Duodenal mucosa (tissue), 2 donors: ENCODE data around the gene FHAD1.
A peak's percentile ranks its signal among the peaks of the same experiment; 100 is the strongest.

ENCODE experiments used
- H3K27ac ChIP-seq: one replicate; pipeline ENCODE4 v1.7.0; 2013; ENCODE audit warnings: low read depth, low read length
- H3K27me3 ChIP-seq, 2 donors: one replicate each; pipeline ENCODE4 v1.7.0; 2013; ENCODE audit warnings: low read length in 2 of 2, control low read depth in 1 of 2; ENCODE audit not compliant: insufficient read depth in 2 of 2, control insufficient read depth in 1 of 2
- H3K36me3 ChIP-seq, 2 donors: one replicate each; pipeline ENCODE4 v1.7.0; 2013; ENCODE audit warnings: low read length in 2 of 2, control low read depth in 1 of 2; ENCODE audit not compliant: insufficient read depth in 2 of 2, control insufficient read depth in 1 of 2
- H3K4me1 ChIP-seq, 2 donors: one replicate each; pipeline ENCODE4 v1.7.0; 2013; ENCODE audit warnings: low read length in 2 of 2, control low read depth in 1 of 2; ENCODE audit not compliant: insufficient read depth in 2 of 2, control insufficient read depth in 1 of 2
- H3K4me3 ChIP-seq, 2 donors: one replicate each; pipeline ENCODE4 v1.7.0; 2013; ENCODE audit warnings: low read length in 2 of 2, low read depth in 1 of 2
- H3K9ac ChIP-seq, 2 donors: one replicate each; pipeline ENCODE4 v1.7.0; 2013; ENCODE audit warnings: low read length in 2 of 2, low read depth in 1 of 2
- H3K9me3 ChIP-seq, 2 donors: one replicate each; pipeline ENCODE4 v1.7.0; 2013; ENCODE audit warnings: low read length in 2 of 2, control low read depth in 1 of 2; ENCODE audit not compliant: control insufficient read depth in 1 of 2

Gene FHAD1

GRCh38 chr1:15207031-15207828 lies 39.8 kb upstream of the FHAD1 start:
- no peak overlapping the region for H3K9ac ChIP-seq
- peaks cover 24 to 31% of the 10 kb centered on the region in 2 donors for H3K4me1 ChIP-seq

GRCh38 chr1:15207829-15208429 lies 39.1 kb upstream of the FHAD1 start:
- no peaks in the 10 kb centered on the region for H3K27me3 ChIP-seq
- H3K4me3 ChIP-seq: no peak overlapping the region
- H3K36me3 ChIP-seq: peaks cover 0 to 5% of the 10 kb centered on the region in 2 donors
- H3K9ac ChIP-seq: no peak overlapping the region
- H3K4me1 ChIP-seq: peaks cover 24 to 31% of the 10 kb centered on the region in 2 donors
- H3K27ac ChIP-seq: no peak overlapping the region
- no peaks in the 10 kb centered on the region for H3K9me3 ChIP-seq

More at GRCh38 chr1:15207031-15207828, 39.8 kb upstream of the FHAD1 start:
- Histone ChIP-seq H3K4me3 (no peak overlapping the region), H3K27ac (peak overlapping the region; percentile 26), H3K9me3 (no peaks in the 10 kb centered on the region), H3K27me3 (no peaks in the 10 kb centered on the region), H3K36me3 (peaks cover 0 to 5% of the 10 kb centered on the region in 2 donors)

- peaks cover 23 to 32% of the 10 kb centered on the region in 2 donors for H3K4me1 ChIP-seq
- H3K9ac ChIP-seq: no peak overlapping the region
- no peaks in the 10 kb centered on the region for H3K9me3 ChIP-seq
- H3K27me3 ChIP-seq: no peaks in the 10 kb centered on the region
- H3K36me3 ChIP-seq: peaks cover 0 to 14% of the 10 kb centered on the region in 2 donors
- H3K4me3 ChIP-seq: no peak overlapping the region
- no peak overlapping the region for H3K27ac ChIP-seq
Observed at GRCh38 chr1:15210651-15211375, 36.2 kb upstream of the FHAD1 start.

GRCh38 chr1:15211424-15211823 lies 35.6 kb upstream of the FHAD1 start:
- H3K4me1 ChIP-seq: peaks cover 17 to 28% of the 10 kb centered on the region in 2 donors
- no peaks in the 10 kb centered on the region for H3K9me3 ChIP-seq
- peaks cover 0 to 14% of the 10 kb centered on the region in 2 donors for H3K36me3 ChIP-seq
- no peak overlapping the region for H3K9ac ChIP-seq
- no peaks in the 10 kb centered on the region for H3K27me3 ChIP-seq
- no peak overlapping the region for H3K27ac ChIP-seq
- no peak overlapping the region for H3K4me3 ChIP-seq

GRCh38 chr1:15212216-15212953 lies 34.6 kb upstream of the FHAD1 start:
- Histone ChIP-seq H3K27ac (peak overlapping the region; percentile 43), H3K9me3 (no peaks in the 10 kb centered on the region), H3K36me3 (peaks cover 0 to 14% of the 10 kb centered on the region in 2 donors), H3K4me1 (peaks cover 9 to 19% of the 10 kb centered on the region in 2 donors), H3K4me3 (no peak overlapping the region), H3K27me3 (no peaks in the 10 kb centered on the region), H3K9ac (no peak overlapping the region)

- no peaks in the 10 kb centered on the region for H3K9me3 ChIP-seq
- H3K27ac ChIP-seq: peak overlapping the region; percentile 43
- H3K4me1 ChIP-seq: peaks cover 6 to 13% of the 10 kb centered on the region in 2 donors
- peaks cover 0 to 14% of the 10 kb centered on the region in 2 donors for H3K36me3 ChIP-seq
- no peak overlapping the region for H3K4me3 ChIP-seq
- H3K27me3 ChIP-seq: no peaks in the 10 kb centered on the region
- no peak overlapping the region for H3K9ac ChIP-seq
Observed at GRCh38 chr1:15212954-15213291, 34.1 kb upstream of the FHAD1 start.

GRCh38 chr1:15213341-15213821 lies 33.6 kb upstream of the FHAD1 start:
- Histone ChIP-seq H3K9ac (no peak overlapping the region), H3K4me1 (peaks cover 6 to 14% of the 10 kb centered on the region in 2 donors), H3K4me3 (no peak overlapping the region), H3K9me3 (no peaks in the 10 kb centered on the region), H3K27ac (no peak overlapping the region), H3K36me3 (peaks cover 0 to 14% of the 10 kb centered on the region in 2 donors), H3K27me3 (no peaks in the 10 kb centered on the region)

GRCh38 chr1:15214527-15214926 lies 32.5 kb upstream of the FHAD1 start:
- Histone ChIP-seq H3K9me3 (no peaks in the 10 kb centered on the region), H3K27me3 (no peaks in the 10 kb centered on the region), H3K4me1 (peaks cover 6 to 17% of the 10 kb centered on the region in 2 donors), H3K4me3 (no peak overlapping the region), H3K9ac (no peak overlapping the region), H3K36me3 (peaks cover 0 to 20% of the 10 kb centered on the region in 2 donors), H3K27ac (no peak overlapping the region)

GRCh38 chr1:15215116-15215515 lies 31.9 kb upstream of the FHAD1 start:
- H3K9me3 ChIP-seq: no peaks in the 10 kb centered on the region
- no peak overlapping the region for H3K27ac ChIP-seq
- no peak overlapping the region for H3K9ac ChIP-seq
- peaks cover 6 to 17% of the 10 kb centered on the region in 2 donors for H3K4me1 ChIP-seq
- no peak overlapping the region for H3K4me3 ChIP-seq
- no peaks in the 10 kb centered on the region for H3K27me3 ChIP-seq
- peaks cover 0 to 26% of the 10 kb centered on the region in 2 donors for H3K36me3 ChIP-seq
